ENCODE results near the gene CDH26. TPM values are rescaled to one million over a fixed set of nuclear protein-coding genes. Genes with fewer than 3 reads are reported as not detected.

CDH26 gene
- total RNA-seq, 1 experiment from 2014 or later, result 1.0 TPM

GRCh38 chr20:60039526-60039925, 81.3 kb downstream of the CDH26 start:
- peaks cover 37% of the 10 kb centered on the region for H3K9me3 Mint-ChIP-seq
- POLR2A ChIA-PET, result no interaction called here
- CTCF ChIA-PET, result no interaction called here
- H3K27me3 Mint-ChIP-seq (ENCODE audit: low read depth), result peaks cover 30% of the 10 kb centered on the region
- peaks cover 14% of the 10 kb centered on the region; the same call in 1 of the 2 replicates for H3K36me3 Mint-ChIP-seq
- DNase-seq (ENCODE audit: low spot score) (no peak), ATAC-seq (no peak)
- peaks cover 32% of the 10 kb centered on the region for H3K4me1 Mint-ChIP-seq
- H3K4me3 Mint-ChIP-seq, result no peak overlapping the region
- peak overlapping the region; percentile 78 for H3K27ac Mint-ChIP-seq
- TF ChIP-seq NFATC4 (CRISPR knock-in tag; IDR thresholded peaks at IDR 0.05), result no peak
- TF ChIP-seq ZNF121 (CRISPR knock-in tag; IDR thresholded peaks at IDR 0.05), result no peak
- TF ChIP-seq SOX15 (CRISPR knock-in tag; IDR thresholded peaks at IDR 0.05), result no peak
- no peak for TF ChIP-seq CBFB (CRISPR knock-in tag; IDR thresholded peaks at IDR 0.05; ENCODE audit: low read depth)
- TF ChIP-seq, protein P1, sequence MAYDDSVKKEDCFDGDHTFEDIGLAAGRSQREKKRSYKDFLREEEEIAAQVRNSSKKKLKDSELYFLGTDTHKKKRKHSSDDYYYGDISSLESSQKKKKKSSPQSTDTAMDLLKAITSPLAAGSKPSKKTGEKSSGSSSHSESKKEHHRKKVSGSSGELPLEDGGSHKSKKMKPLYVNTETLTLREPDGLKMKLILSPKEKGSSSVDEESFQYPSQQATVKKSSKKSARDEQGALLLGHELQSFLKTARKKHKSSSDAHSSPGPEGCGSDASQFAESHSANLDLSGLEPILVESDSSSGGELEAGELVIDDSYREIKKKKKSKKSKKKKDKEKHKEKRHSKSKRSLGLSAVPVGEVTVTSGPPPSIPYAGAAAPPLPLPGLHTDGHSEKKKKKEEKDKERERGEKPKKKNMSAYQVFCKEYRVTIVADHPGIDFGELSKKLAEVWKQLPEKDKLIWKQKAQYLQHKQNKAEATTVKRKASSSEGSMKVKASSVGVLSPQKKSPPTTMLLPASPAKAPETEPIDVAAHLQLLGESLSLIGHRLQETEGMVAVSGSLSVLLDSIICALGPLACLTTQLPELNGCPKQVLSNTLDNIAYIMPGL (CRISPR knock-in tag; IDR thresholded peaks at IDR 0.05), result no peak
- no peak for TF ChIP-seq RELA (CRISPR knock-in tag; IDR thresholded peaks at IDR 0.05; ENCODE audit: borderline replicate concordance)
- TF ChIP-seq, protein P2, sequence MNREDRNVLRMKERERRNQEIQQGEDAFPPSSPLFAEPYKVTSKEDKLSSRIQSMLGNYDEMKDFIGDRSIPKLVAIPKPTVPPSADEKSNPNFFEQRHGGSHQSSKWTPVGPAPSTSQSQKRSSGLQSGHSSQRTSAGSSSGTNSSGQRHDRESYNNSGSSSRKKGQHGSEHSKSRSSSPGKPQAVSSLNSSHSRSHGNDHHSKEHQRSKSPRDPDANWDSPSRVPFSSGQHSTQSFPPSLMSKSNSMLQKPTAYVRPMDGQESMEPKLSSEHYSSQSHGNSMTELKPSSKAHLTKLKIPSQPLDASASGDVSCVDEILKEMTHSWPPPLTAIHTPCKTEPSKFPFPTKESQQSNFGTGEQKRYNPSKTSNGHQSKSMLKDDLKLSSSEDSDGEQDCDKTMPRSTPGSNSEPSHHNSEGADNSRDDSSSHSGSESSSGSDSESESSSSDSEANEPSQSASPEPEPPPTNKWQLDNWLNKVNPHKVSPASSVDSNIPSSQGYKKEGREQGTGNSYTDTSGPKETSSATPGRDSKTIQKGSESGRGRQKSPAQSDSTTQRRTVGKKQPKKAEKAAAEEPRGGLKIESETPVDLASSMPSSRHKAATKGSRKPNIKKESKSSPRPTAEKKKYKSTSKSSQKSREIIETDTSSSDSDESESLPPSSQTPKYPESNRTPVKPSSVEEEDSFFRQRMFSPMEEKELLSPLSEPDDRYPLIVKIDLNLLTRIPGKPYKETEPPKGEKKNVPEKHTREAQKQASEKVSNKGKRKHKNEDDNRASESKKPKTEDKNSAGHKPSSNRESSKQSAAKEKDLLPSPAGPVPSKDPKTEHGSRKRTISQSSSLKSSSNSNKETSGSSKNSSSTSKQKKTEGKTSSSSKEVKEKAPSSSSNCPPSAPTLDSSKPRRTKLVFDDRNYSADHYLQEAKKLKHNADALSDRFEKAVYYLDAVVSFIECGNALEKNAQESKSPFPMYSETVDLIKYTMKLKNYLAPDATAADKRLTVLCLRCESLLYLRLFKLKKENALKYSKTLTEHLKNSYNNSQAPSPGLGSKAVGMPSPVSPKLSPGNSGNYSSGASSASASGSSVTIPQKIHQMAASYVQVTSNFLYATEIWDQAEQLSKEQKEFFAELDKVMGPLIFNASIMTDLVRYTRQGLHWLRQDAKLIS (CRISPR knock-in tag; IDR thresholded peaks at IDR 0.05; ENCODE audit: borderline replicate concordance), result no peak
- no peak for TF ChIP-seq ATF3 (CRISPR knock-in tag; conservative IDR thresholded peaks at IDR 0.05)
- TF ChIP-seq NFE2L1 (CRISPR knock-in tag; IDR thresholded peaks at IDR 0.05), result no peak
- no peak for TF ChIP-seq SP1 (CRISPR knock-in tag; conservative IDR thresholded peaks at IDR 0.05)

DNA sequence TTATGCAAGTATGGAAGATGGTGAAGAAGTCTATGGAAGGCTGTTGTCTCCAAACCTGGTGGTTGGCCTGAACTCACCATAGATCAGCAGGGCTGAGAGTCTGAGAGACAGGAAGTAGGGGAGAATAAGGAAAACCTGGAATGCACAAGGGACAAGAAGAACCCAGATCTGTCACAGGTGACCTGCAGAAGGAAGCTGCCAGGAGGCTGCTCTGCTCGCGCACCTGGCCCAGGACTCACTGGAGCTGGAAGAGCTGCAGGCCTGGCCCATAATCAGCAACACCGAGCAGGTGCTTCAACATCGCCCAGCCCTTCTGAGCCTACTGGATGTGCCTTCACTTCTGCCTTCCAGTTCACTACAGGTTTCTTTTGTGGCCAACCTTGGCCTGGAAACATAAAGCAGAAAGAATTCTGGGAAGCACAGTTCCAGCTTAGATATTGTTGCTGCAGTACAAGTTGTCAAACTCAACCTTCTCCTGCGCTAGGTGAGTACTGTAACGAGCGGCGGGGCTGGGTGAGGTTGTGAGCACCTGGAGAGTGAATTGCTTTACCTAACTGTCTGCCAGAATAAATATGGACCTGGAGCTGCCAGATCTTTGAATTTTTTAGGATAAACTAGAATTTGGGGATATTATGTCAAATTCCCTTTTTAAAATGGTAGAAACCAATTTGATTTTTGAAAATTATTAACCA, 82.4 kb downstream of the CDH26 start:
- no peak for DNase-seq (ENCODE audit: low spot score)
- peaks cover 30% of the 10 kb centered on the region for H3K27me3 Mint-ChIP-seq (ENCODE audit: low read depth)
- H3K4me3 Mint-ChIP-seq, result no peak overlapping the region
- no peak overlapping the region for H3K27ac Mint-ChIP-seq
- H3K4me1 Mint-ChIP-seq, result peaks cover 32% of the 10 kb centered on the region
- ChIA-PET POLR2A (no interaction called here), CTCF (interaction anchor here (1.0 kb wide), 1 partner anchor 9 kb away, joined by 3 read pairs; no protein-coding TSS in a partner anchor)
- H3K9me3 Mint-ChIP-seq, result peaks cover 30% of the 10 kb centered on the region
- H3K36me3 Mint-ChIP-seq, result peaks cover 11% of the 10 kb centered on the region; the same call in 1 of the 2 replicates
- no peak for ATAC-seq
- TF ChIP-seq GRHL2 (CRISPR knock-in tag; IDR thresholded peaks at IDR 0.05; ENCODE audit: insufficient replicate concordance, severe bottlenecking) (no peak), ZNF512 (CRISPR knock-in tag; IDR thresholded peaks at IDR 0.05; ENCODE audit: borderline replicate concordance) (no peak), NR2C2 (CRISPR knock-in tag; IDR thresholded peaks at IDR 0.05) (no peak), AR (CRISPR knock-in tag; IDR thresholded peaks at IDR 0.05) (no peak), CBFB (CRISPR knock-in tag; IDR thresholded peaks at IDR 0.05; ENCODE audit: low read depth) (no peak), NR1H2 (CRISPR knock-in tag; IDR thresholded peaks at IDR 0.05) (no peak), ZNF121 (CRISPR knock-in tag; IDR thresholded peaks at IDR 0.05) (no peak), NFYB (CRISPR knock-in tag; conservative IDR thresholded peaks at IDR 0.05; ENCODE audit: low read depth) (no peak), ZNF232 (CRISPR knock-in tag; IDR thresholded peaks at IDR 0.05) (no peak)
- TF ChIP-seq, protein P3, sequence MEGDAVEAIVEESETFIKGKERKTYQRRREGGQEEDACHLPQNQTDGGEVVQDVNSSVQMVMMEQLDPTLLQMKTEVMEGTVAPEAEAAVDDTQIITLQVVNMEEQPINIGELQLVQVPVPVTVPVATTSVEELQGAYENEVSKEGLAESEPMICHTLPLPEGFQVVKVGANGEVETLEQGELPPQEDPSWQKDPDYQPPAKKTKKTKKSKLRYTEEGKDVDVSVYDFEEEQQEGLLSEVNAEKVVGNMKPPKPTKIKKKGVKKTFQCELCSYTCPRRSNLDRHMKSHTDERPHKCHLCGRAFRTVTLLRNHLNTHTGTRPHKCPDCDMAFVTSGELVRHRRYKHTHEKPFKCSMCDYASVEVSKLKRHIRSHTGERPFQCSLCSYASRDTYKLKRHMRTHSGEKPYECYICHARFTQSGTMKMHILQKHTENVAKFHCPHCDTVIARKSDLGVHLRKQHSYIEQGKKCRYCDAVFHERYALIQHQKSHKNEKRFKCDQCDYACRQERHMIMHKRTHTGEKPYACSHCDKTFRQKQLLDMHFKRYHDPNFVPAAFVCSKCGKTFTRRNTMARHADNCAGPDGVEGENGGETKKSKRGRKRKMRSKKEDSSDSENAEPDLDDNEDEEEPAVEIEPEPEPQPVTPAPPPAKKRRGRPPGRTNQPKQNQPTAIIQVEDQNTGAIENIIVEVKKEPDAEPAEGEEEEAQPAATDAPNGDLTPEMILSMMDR (IDR thresholded peaks at IDR 0.05), result no peak
- TF ChIP-seq, protein P4, sequence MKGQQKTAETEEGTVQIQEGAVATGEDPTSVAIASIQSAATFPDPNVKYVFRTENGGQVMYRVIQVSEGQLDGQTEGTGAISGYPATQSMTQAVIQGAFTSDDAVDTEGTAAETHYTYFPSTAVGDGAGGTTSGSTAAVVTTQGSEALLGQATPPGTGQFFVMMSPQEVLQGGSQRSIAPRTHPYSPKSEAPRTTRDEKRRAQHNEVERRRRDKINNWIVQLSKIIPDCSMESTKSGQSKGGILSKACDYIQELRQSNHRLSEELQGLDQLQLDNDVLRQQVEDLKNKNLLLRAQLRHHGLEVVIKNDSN (CRISPR knock-in tag; IDR thresholded peaks at IDR 0.05), result no peak

Data from WTC11 (cell line).